Tongue (tissue), 2 donors: ENCODE measurements around the gene PCDHGB3. TPM values are rescaled to one million over a fixed set of nuclear protein-coding genes. Genes with fewer than 3 reads are reported as not detected.

Experiments used
- DNase-seq: peaks from one replicate; pipeline ENCODE4 v3.0.0-alpha.2; 2015
- total RNA-seq: library from RNA; depleted of rRNA; stranded (reverse); fragments of >200 nt; gene quantifications from one replicate; pipeline ENCODE4 v1.2.3, GENCODE V29; 2014

PCDHGB3 gene
- total RNA-seq, 1 donor from 2014 or later, result 5.7 TPM

GRCh38 chr5:141419074-141419880 is 49.2 kb downstream of the PCDHGB3 start:
- no peak for DNase-seq

- DNase-seq, result peak; percentile 37
These were observed 50.9 kb downstream of the PCDHGB3 start, which contains the start of gene PCDHGA11 for GRCh38 chr5:141420855-141421488. Gene PCDHGA11, plus strand, starts transcription at chr5:141421051. Its CDS starts 177 bp downstream, at chr5:141421228.

GRCh38 chr5:141421489-141421855 is 51.4 kb downstream of the PCDHGB3 start:
- DNase-seq, result no peak

Other genes with a start within 250 kb of the PCDHGB3 start
- 4.0 TPM for gene PCDHB4, start 248.4 kb upstream of the PCDHGB3 start, total RNA-seq
- gene PCDHB5, start 235.0 kb upstream of the PCDHGB3 start, total RNA-seq, result 5.6 TPM
- gene PCDHB6, start 220.2 kb upstream of the PCDHGB3 start, total RNA-seq, result 0.82 TPM
- 3.3 TPM for gene PCDHB7, start 197.6 kb upstream of the PCDHGB3 start, total RNA-seq
- 2.3 TPM for gene PCDHB8, start 192.5 kb upstream of the PCDHGB3 start, total RNA-seq
- gene PCDHB16, start 187.9 kb upstream of the PCDHGB3 start, total RNA-seq, result 4.1 TPM
- 1.7 TPM for gene PCDHB9, start 183.1 kb upstream of the PCDHGB3 start, total RNA-seq
- 6.1 TPM for gene PCDHB10, start 177.9 kb upstream of the PCDHGB3 start, total RNA-seq
- gene PCDHB11, start 170.6 kb upstream of the PCDHGB3 start, total RNA-seq, result 5.9 TPM
- 4.8 TPM for gene PCDHB12, start 161.5 kb upstream of the PCDHGB3 start, total RNA-seq
- 4.4 TPM for gene PCDHB13, start 156.3 kb upstream of the PCDHGB3 start, total RNA-seq
- gene PCDHB14, start 146.9 kb upstream of the PCDHGB3 start, total RNA-seq, result 7.8 TPM
- gene PCDHB15, start 124.8 kb upstream of the PCDHGB3 start, total RNA-seq, result 9.9 TPM
- gene SLC25A2, start 66.2 kb upstream of the PCDHGB3 start, total RNA-seq, result not detected
- 93.2 TPM for gene TAF7, start 49.5 kb upstream of the PCDHGB3 start, total RNA-seq
- 1.8 TPM for gene PCDHGA1, start 39.7 kb upstream of the PCDHGB3 start, total RNA-seq
- gene PCDHGA2, start 31.5 kb upstream of the PCDHGB3 start, total RNA-seq, result 3.7 TPM
- 3.9 TPM for gene PCDHGA3, start 26.4 kb upstream of the PCDHGB3 start, total RNA-seq
- 3.7 TPM for gene PCDHGB1, start 20.1 kb upstream of the PCDHGB3 start, total RNA-seq
- gene PCDHGA4, start 15.2 kb upstream of the PCDHGB3 start, total RNA-seq, result 3.9 TPM
- 4.2 TPM for gene PCDHGB2, start 10.2 kb upstream of the PCDHGB3 start, total RNA-seq
- 6.1 TPM for gene PCDHGA5, start 6.1 kb upstream of the PCDHGB3 start, total RNA-seq
- gene PCDHGA6, start 3.6 kb downstream of the PCDHGB3 start, total RNA-seq, result 4.8 TPM
- 6.3 TPM for gene PCDHGA7, start 12.5 kb downstream of the PCDHGB3 start, total RNA-seq
- gene PCDHGB4, start 17.5 kb downstream of the PCDHGB3 start, total RNA-seq, result 5.9 TPM
- 3.0 TPM for gene PCDHGA8, start 22.4 kb downstream of the PCDHGB3 start, total RNA-seq
- gene PCDHGB5, start 27.7 kb downstream of the PCDHGB3 start, total RNA-seq, result 11.3 TPM
- 12.2 TPM for gene PCDHGA9, start 32.5 kb downstream of the PCDHGB3 start, total RNA-seq
- gene PCDHGB6, start 37.8 kb downstream of the PCDHGB3 start, total RNA-seq, result 9.3 TPM
- gene PCDHGA10, start 42.7 kb downstream of the PCDHGB3 start, total RNA-seq, result 6.1 TPM
- 10.3 TPM for gene PCDHGB7, start 47.4 kb downstream of the PCDHGB3 start, total RNA-seq
- 7.5 TPM for gene PCDHGA11, start 50.8 kb downstream of the PCDHGB3 start, total RNA-seq
- gene PCDHGA12, start 60.3 kb downstream of the PCDHGB3 start, total RNA-seq, result 5.1 TPM
- gene PCDHGC3, start 105.7 kb downstream of the PCDHGB3 start, total RNA-seq, result 104 TPM
- gene PCDHGC4, start 114.8 kb downstream of the PCDHGB3 start, total RNA-seq, result 7.9 TPM
- 3.1 TPM for gene PCDHGC5, start 118.8 kb downstream of the PCDHGB3 start, total RNA-seq
- gene DIAPH1, start 248.8 kb downstream of the PCDHGB3 start, total RNA-seq, result 33.2 TPM